Smooth muscle cell (in vitro differentiated cells): ENCODE results near the gene ARHGAP15. TPM values are rescaled to one million over a fixed set of nuclear protein-coding genes. Genes with fewer than 3 reads are reported as not detected.

Experiments used
- DNase-seq: peaks from one replicate; lab custom pipeline; 2025; ENCODE audit not compliant: unreplicated experiment; lab: John Stamatoyannopoulos, UW
- H2AFZ ChIP-seq: fragments of 200-600 bp; sonication (generic); 2 replicates; pipeline ENCODE4 v1.6.0; 2016; ENCODE audit warnings: antibody characterized with exemption, low read depth, mild to moderate bottlenecking
- H3F3A ChIP-seq: fragments of 200-600 bp; sonication (generic); 2 replicates; pipeline ENCODE4 v1.6.0; 2017; ENCODE audit warnings: antibody characterized with exemption, low read depth
- H3K27ac ChIP-seq: fragments of 200-600 bp; sonication (generic); 2 replicates; pipeline ENCODE4 v1.5.1; 2016; ENCODE audit warnings: low read depth, mild to moderate bottlenecking
- H3K27me3 ChIP-seq: fragments of 200-600 bp; sonication (generic); 2 replicates; pipeline ENCODE4 v1.6.1; 2016; ENCODE audit warnings: low read depth, mild to moderate bottlenecking
- H3K36me3 ChIP-seq: fragments of 200-600 bp; sonication (generic); 2 replicates; pipeline ENCODE4 v1.5.1; 2016; ENCODE audit warnings: low read depth
- H3K4me1 ChIP-seq: fragments of 200-600 bp; sonication (generic); 2 replicates; pipeline ENCODE4 v1.5.1; 2016; ENCODE audit warnings: low read depth
- H3K4me2 ChIP-seq: fragments of 200-600 bp; sonication (generic); 2 replicates; pipeline ENCODE4 v1.6.0; 2016; ENCODE audit warnings: mild to moderate bottlenecking
- H3K4me3 ChIP-seq: fragments of 200-600 bp; sonication (generic); 2 replicates; pipeline ENCODE4 v1.5.1; 2016; ENCODE audit warnings: mild to moderate bottlenecking
- H3K79me2 ChIP-seq: fragments of 200-600 bp; sonication (generic); 2 replicates; pipeline ENCODE4 v1.6.0; 2016; ENCODE audit warnings: low read depth, mild to moderate bottlenecking
- H3K9ac ChIP-seq: fragments of 200-600 bp; sonication (generic); 2 replicates; pipeline ENCODE4 v1.6.0; 2016; ENCODE audit warnings: low read depth
- H3K9me3 ChIP-seq: fragments of 200-600 bp; sonication (generic); replicated peaks from 2 replicates; pipeline ENCODE4 v1.5.1; 2016; ENCODE audit warnings: low read depth
- H4K20me1 ChIP-seq: fragments of 200-600 bp; sonication (generic); 2 replicates; pipeline ENCODE4 v1.6.0; 2016; ENCODE audit warnings: low read depth
- CTCF ChIP-seq: fragments of 200-600 bp; sonication (generic); IDR thresholded peaks from 2 replicates; pipeline ENCODE4 v1.5.1; 2017; ENCODE audit warnings: borderline replicate concordance, mild to moderate bottlenecking, antibody characterized with exemption; ENCODE audit not compliant: insufficient read depth, poor library complexity, severe bottlenecking
- WGBS: methylation state at CpG from one replicate; pipeline ENCODE4 v1.1.7; 2016; ENCODE audit warnings: low lambda C conversion rate; 5-methylcytosine and 5-hydroxymethylcytosine counted together
- polyA plus RNA-seq: library from polyadenylated mRNA; unstranded; fragments of >200 nt; fragmentation: Nextera tagmentation; extraction: Ambion mirVana; gene quantifications from 2 replicates; pipeline ENCODE4 v1.2.1, GENCODE V29; 2016
- total RNA-seq: library from RNA; depleted of rRNA; stranded (reverse); fragments of >200 nt; gene quantifications from 2 replicates; pipeline ENCODE4 v1.2.3, GENCODE V29; 2014

ARHGAP15 gene
- total and polyA plus RNA-seq, 2 experiments from 2014 or later, result not detected

- Histone ChIP-seq H3F3A (no peaks in the 10 kb centered on the region), H3K27ac (no peak overlapping the region), H4K20me1 (no peaks in the 10 kb centered on the region), H3K9me3 (no peaks in the 10 kb centered on the region), H3K4me3 (no peak overlapping the region), H3K4me2 (no peak overlapping the region), H3K79me2 (no peaks in the 10 kb centered on the region), H3K4me1 (no peaks in the 10 kb centered on the region), H3K27me3 (no peaks in the 10 kb centered on the region), H2AFZ (no peak overlapping the region), H3K9ac (no peak overlapping the region), H3K36me3 (no peaks in the 10 kb centered on the region)
- no peak for TF ChIP-seq CTCF
- DNase-seq, result no peak
- 81% methylated on average over 7 of the region's 7 CpGs for WGBS
Observed at GRCh38 chr2:143728498-143728897, 599.3 kb downstream of the ARHGAP15 start.

DNA sequence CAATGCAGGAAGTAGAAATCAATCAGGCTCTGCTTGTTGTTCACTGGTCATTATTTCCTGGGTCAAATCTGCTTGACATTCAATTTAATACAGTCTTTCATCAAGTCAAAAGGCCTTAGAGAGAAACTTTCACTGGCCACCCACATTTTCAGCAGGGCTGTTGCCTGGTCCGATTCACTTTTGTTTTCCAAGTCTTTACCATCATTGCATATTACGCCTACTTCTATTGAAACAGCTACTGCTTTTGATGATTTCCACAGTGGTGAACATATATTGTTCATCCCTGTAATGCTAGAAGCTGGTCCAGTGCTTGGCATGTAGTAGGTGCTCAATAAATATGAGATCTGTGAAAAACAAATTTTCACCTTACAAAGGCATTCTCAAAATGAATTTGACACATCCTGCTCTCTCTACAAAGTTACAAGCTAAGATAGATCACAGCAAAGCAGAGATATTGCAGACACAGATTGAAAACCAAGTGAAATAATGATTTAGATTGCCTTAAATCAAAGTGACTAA lies 600.1 kb downstream of the ARHGAP15 start:
- no peaks in the 10 kb centered on the region for H3K79me2 ChIP-seq
- H3K9me3 ChIP-seq, result no peaks in the 10 kb centered on the region
- DNase-seq, result no peak
- no peak overlapping the region for H3K4me2 ChIP-seq
- no peaks in the 10 kb centered on the region for H3K4me1 ChIP-seq
- no peak overlapping the region for H2AFZ ChIP-seq
- no peak overlapping the region for H3K4me3 ChIP-seq
- H3F3A ChIP-seq, result no peaks in the 10 kb centered on the region
- TF ChIP-seq CTCF, result no peak
- no peaks in the 10 kb centered on the region for H3K27me3 ChIP-seq
- no peaks in the 10 kb centered on the region for H4K20me1 ChIP-seq
- H3K36me3 ChIP-seq, result no peaks in the 10 kb centered on the region
- peak overlapping the region; percentile 14 for H3K27ac ChIP-seq
- no peak overlapping the region for H3K9ac ChIP-seq
- 97% methylated on average over 2 of the region's 2 CpGs for WGBS

GRCh38 chr2:143730155-143730952 lies 601.1 kb downstream of the ARHGAP15 start:
- Histone ChIP-seq H3K9me3 (no peaks in the 10 kb centered on the region), H2AFZ (peak overlapping the region; percentile 73), H3K4me2 (peak overlapping the region; percentile 29), H3K79me2 (no peaks in the 10 kb centered on the region), H3K4me1 (no peaks in the 10 kb centered on the region), H3F3A (no peaks in the 10 kb centered on the region), H3K27ac (peak overlapping the region; percentile 14), H4K20me1 (no peaks in the 10 kb centered on the region), H3K27me3 (no peaks in the 10 kb centered on the region), H3K36me3 (no peaks in the 10 kb centered on the region), H3K9ac (no peak overlapping the region), H3K4me3 (no peak overlapping the region)
- no peak for TF ChIP-seq CTCF
- DNase-seq, result no peak
- WGBS, result 71% methylated on average over 6 of the region's 6 CpGs

DNA sequence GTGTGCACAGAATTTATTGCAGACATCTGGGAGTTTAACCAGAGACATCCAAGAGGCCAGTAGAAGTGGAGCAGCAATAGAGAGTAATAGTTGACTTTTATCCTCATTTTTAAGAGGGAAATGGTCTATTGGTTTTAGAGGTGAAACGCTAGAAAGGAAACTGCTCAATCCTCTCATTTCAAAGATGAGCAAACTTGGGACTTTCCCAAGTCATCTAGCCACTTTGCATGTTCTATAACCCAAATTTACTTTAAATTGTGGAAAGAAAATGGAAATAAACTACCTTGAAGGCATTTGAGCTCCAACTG lies 601.7 kb downstream of the ARHGAP15 start:
- 40% methylated on average over 1 of the region's 1 CpG for whole genome bisulfite sequencing
- H3K4me2 ChIP-seq, result no peak overlapping the region
- no peaks in the 10 kb centered on the region for H3K36me3 ChIP-seq
- H3K27me3 ChIP-seq, result no peaks in the 10 kb centered on the region
- DNase-seq, result no peak
- no peaks in the 10 kb centered on the region for H3K4me1 ChIP-seq
- no peaks in the 10 kb centered on the region for H4K20me1 ChIP-seq
- H2AFZ ChIP-seq, result no peak overlapping the region
- H3K27ac ChIP-seq, result no peak overlapping the region
- H3K79me2 ChIP-seq, result no peaks in the 10 kb centered on the region
- H3K9ac ChIP-seq, result no peak overlapping the region
- no peaks in the 10 kb centered on the region for H3F3A ChIP-seq
- no peak for TF ChIP-seq CTCF
- H3K4me3 ChIP-seq, result no peak overlapping the region
- H3K9me3 ChIP-seq, result no peaks in the 10 kb centered on the region
